ENCODE results near the gene TIRAP.

DNA sequence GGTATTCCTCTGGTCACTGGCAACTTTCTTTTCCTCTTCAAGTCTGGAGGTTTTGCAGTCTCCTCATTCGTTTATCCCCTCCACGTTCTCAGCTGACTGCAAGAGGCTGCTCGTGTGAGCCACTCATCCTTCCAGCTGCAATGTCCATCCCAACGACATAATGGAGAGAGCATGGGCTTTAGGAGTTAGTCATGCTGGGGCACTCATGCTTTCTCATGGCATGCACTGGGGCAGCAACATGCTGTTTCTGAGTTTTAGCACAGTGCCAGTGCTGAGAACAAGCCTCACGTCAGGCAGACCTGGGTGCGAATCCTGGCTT is 28.1 kb downstream of the TIRAP start:
- no peak for TF ChIP-seq POLR2A (IDR thresholded peaks at IDR 0.05)
- TF ChIP-seq, protein P1, sequence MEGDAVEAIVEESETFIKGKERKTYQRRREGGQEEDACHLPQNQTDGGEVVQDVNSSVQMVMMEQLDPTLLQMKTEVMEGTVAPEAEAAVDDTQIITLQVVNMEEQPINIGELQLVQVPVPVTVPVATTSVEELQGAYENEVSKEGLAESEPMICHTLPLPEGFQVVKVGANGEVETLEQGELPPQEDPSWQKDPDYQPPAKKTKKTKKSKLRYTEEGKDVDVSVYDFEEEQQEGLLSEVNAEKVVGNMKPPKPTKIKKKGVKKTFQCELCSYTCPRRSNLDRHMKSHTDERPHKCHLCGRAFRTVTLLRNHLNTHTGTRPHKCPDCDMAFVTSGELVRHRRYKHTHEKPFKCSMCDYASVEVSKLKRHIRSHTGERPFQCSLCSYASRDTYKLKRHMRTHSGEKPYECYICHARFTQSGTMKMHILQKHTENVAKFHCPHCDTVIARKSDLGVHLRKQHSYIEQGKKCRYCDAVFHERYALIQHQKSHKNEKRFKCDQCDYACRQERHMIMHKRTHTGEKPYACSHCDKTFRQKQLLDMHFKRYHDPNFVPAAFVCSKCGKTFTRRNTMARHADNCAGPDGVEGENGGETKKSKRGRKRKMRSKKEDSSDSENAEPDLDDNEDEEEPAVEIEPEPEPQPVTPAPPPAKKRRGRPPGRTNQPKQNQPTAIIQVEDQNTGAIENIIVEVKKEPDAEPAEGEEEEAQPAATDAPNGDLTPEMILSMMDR (IDR thresholded peaks at IDR 0.05): no peak
- TF ChIP-seq EP300 (IDR thresholded peaks at IDR 0.05): no peak
- no peak for TF ChIP-seq POLR2AphosphoS5 (IDR thresholded peaks at IDR 0.05)

All from gastroesophageal sphincter (tissue), 3 donors.